HepG2 (cell line): ENCODE measurements around the gene ARID5B.

ENCODE experiments used
- CREB1 ChIP-seq, 2 experiments: fragments of 450-650 bp in 1 of 2; IDR thresholded peaks; 2 replicates each; pipeline ENCODE4 v1.6.1; 2016 to 2017; ENCODE audit warnings: control low read depth in 1 of 2, mild to moderate bottlenecking in 1 of 2, missing compliant biosample characterization in 1 of 2, missing genetic modification characterization in 1 of 2
- FOXA3 ChIP-seq: IDR thresholded peaks from 2 replicates; pipeline ENCODE4 v1.6.1; 2016; ENCODE audit warnings: missing genetic modification reagents, missing compliant biosample characterization
- IKZF4 ChIP-seq: sonication (generic); formaldehyde crosslinking; IDR thresholded peaks from 2 replicates; pipeline ENCODE4 v1.5.1; 2020; ENCODE audit warnings: borderline replicate concordance, mild to moderate bottlenecking, low read depth, missing genetic modification reagents; ENCODE audit errors: not compliant biosample characterization
- NR1H2 ChIP-seq: sonication (generic); formaldehyde crosslinking; IDR thresholded peaks from 2 replicates; pipeline ENCODE4 v1.8.1; 2022; ENCODE audit warnings: low read depth, missing genetic modification reagents, borderline replicate concordance
- TCF7L2 ChIP-seq: IDR thresholded peaks from 2 replicates; pipeline ENCODE4 v1.6.1; 2011; ENCODE audit warnings: mild to moderate bottlenecking, low read depth, low read length, moderate library complexity
- U2AF2 ChIP-seq: fragments of 200-400 bp; formaldehyde crosslinking; IDR thresholded peaks from 2 replicates; pipeline ENCODE4 v1.6.1; 2017; ENCODE audit warnings: low read depth, mild to moderate bottlenecking, low read length
- ZNF275 ChIP-seq: sonication (generic); formaldehyde crosslinking; IDR thresholded peaks from 2 replicates; pipeline ENCODE4 v1.8.0; 2022; ENCODE audit warnings: missing genetic modification reagents, mild to moderate bottlenecking, inconsistent platforms, borderline replicate concordance
- ZSCAN30 ChIP-seq: sonication (generic); formaldehyde crosslinking; IDR thresholded peaks from 2 replicates; pipeline ENCODE4 v1.5.0; 2020; ENCODE audit warnings: mild to moderate bottlenecking, missing genetic modification reagents
- TF ChIP-seq, protein P1 (sequence below): sonication (generic); formaldehyde crosslinking; IDR thresholded peaks from 2 replicates; pipeline ENCODE4 v1.5.0; 2020; ENCODE audit warnings: mild to moderate bottlenecking, missing genetic modification reagents, moderate library complexity

DNA sequence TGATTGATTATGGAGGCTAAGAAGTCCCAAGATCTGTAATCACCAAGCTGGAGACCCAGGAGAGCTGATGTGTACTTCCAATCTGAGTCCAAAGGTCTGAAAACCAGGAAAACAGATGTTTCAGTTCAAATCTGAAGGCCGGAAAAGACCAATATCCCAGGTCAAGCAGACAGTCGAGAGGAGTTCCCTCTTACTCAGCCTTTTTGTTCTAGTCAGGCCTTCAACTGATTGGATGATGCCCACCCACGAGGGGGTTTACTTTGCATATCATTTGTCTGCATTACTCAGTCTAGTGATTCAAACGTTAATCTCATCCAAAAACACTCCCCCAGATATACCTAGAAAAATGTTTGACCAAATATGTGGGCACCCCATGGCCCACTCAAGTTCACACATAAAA lies 7.4 kb upstream of the ARID5B start:
- TF ChIP-seq U2AF2 (no peak), NR1H2 (CRISPR knock-in tag) (no peak), ZSCAN30 (CRISPR knock-in tag) (no peak), ZNF275 (CRISPR knock-in tag) (no peak), TCF7L2 (no peak), IKZF4 (CRISPR knock-in tag) (no peak), FOXA3 (no peak), CREB1 (IDR thresholded peaks at IDR 0.05) (no peak), CREB1 (CRISPR knock-in tag; IDR thresholded peaks at IDR 0.05) (no peak)
- TF ChIP-seq, protein P1, sequence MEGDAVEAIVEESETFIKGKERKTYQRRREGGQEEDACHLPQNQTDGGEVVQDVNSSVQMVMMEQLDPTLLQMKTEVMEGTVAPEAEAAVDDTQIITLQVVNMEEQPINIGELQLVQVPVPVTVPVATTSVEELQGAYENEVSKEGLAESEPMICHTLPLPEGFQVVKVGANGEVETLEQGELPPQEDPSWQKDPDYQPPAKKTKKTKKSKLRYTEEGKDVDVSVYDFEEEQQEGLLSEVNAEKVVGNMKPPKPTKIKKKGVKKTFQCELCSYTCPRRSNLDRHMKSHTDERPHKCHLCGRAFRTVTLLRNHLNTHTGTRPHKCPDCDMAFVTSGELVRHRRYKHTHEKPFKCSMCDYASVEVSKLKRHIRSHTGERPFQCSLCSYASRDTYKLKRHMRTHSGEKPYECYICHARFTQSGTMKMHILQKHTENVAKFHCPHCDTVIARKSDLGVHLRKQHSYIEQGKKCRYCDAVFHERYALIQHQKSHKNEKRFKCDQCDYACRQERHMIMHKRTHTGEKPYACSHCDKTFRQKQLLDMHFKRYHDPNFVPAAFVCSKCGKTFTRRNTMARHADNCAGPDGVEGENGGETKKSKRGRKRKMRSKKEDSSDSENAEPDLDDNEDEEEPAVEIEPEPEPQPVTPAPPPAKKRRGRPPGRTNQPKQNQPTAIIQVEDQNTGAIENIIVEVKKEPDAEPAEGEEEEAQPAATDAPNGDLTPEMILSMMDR (CRISPR knock-in tag), result no peak
